Activated T-cell treated with anti-CD3 and anti-CD28 coated beads, Interleukin-2, amount 50 U/mL, for 48 hours (primary cell): ENCODE measurements around the gene TMEM151B.

Source experiments
- DNase-seq, 2 experiments: peaks; one replicate each; pipeline ENCODE4 v3.0.0-alpha.2; 2020

Gene TMEM151B

GRCh38 chr6:44233567-44234100 is 36.6 kb upstream of the TMEM151B start:
- DNase-seq: no peak

GRCh38 chr6:44234101-44235025 is 35.9 kb upstream of the TMEM151B start:
- peak in 1 of 2 experiments; percentile 43 for DNase-seq

DNA sequence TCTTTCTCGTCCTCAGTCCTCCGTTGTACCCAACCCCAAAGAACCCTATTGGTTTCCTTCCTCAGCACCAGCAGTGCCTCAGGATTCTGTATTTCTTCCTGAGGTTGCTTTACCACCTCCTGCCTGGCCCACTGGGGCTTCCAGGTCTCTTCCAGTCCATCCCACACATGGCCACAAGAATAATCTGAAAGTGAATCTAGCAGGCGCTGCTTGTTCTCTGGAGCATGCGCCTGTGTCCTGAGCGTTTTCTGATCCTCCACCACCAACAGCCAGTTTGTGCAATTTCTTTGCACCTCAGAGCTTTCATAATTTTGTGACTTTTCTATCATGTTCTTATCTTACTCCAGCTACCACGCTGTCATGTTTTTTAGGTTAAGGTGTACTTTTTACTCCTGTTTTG is 35.0 kb upstream of the TMEM151B start:
- no peak for DNase-seq

DNA sequence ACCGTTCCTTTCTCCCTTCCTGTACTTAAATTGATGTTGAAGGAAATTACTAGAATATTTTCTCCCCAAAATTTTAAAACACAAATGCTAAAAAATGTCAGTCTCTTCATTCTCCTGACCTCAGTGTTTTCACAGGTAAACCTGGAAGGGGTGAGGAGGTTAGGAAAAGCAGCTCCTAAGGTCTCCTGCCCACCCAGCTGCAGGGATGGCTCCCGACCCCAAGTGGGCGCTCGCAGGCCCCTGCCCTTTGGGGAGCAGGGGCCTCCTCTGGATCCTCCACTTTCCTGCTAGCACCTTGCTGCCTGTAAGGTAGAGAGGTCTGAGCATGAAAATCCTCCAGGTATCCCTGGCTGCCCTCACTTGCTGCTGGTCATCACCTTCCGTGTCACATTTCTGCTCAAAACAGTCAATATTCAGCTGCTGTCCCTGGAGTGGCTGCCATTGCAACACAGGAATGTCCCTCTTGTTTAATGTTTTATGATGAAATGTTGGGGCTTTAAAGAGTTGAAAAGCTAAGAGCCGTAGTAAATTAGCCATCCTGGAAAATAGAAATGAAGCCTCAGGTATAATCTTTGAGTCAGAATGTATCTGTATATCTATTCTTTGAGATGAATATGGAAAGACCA is 34.2 kb upstream of the TMEM151B start:
- DNase-seq: no peak

- DNase-seq: peak; percentile 83 to 84
These were observed 33.0 kb upstream of the TMEM151B start for GRCh38 chr6:44237021-44237812.

DNA sequence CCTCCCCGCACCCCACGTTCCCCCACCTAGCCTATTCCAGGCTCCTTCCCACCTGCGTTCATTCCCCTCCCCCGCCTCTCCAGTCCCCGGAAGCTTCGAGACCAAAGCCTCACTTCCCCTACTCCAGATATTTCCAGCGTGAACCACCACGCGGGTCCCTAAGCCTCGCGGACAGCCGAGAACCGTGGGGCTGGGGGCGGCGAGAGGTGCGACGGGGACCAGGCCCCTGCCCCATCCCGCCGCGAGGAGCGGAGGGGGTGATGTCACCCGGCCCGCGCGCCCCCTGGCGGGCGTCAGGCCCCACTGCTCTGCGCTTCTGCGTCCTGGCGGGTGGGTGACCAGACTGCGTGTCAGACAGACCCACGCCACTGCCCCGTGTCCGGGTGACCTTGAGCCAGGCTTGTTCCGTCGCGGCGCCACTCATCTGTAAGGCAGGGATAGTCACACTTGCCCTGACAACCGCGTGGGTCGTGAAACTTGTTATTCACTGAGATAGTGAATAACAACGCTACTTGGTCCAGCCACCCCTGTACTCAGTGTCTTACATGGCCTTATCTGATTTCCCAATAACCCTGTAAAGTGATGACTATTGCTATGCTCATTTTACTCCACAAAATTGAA is 32.3 kb upstream of the TMEM151B start:
- DNase-seq: peak; percentile 88 to 89

GRCh38 chr6:44238687-44239350 is 31.4 kb upstream of the TMEM151B start:
- DNase-seq: no peak

DNA sequence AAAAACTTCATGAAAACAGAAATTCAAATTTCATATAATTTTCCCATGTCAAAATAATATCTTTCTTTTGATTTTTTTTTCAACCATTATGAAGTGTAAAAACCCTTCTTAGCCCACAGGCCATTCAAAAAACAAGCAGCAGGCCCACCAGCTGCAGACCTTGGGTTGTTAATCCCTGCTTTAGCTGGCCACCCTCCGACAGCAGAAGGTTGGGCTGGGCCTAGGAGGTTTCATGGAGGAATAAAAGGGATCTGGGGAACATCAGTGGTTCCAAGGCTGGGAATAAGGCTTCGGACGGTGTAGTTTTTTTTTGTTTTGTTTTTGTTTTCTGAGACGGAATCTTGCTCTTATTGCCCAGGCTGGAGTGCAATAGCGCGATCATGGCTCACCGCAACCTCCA is 26.9 kb upstream of the TMEM151B start:
- DNase-seq: no peak

GRCh38 chr6:44245391-44245911 is 24.8 kb upstream of the TMEM151B start:
- DNase-seq: no peak

- DNase-seq: peak; percentile 91 to 94
These were observed 24.2 kb upstream of the TMEM151B start for GRCh38 chr6:44245912-44246662.

GRCh38 chr6:44246663-44247337 is 23.4 kb upstream of the TMEM151B start, which contains the start of gene HSP90AB1:
TSS of gene HSP90AB1 (plus strand) at chr6:44247101. CDS start at chr6:44248630, 1,529 bp downstream.
- DNase-seq: peak; percentile 97 to 98

- peak; percentile 87 to 90 for DNase-seq
These were observed 22.6 kb upstream of the TMEM151B start for GRCh38 chr6:44247338-44248302.

DNA sequence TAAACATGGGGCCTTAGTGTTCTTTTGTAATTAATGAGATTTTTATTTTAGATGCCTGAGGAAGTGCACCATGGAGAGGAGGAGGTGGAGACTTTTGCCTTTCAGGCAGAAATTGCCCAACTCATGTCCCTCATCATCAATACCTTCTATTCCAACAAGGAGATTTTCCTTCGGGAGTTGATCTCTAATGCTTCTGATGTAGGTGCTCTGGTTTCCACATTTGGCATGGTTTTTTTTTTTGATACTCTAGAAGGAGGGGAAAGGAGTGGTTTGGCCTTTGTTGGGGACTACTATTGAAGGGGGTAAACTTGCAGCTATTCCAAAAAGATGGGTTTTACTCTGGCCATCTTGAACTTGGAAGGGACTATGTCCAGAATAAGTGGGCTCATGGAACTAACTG is 21.7 kb upstream of the TMEM151B start:
- no peak for DNase-seq

DNA sequence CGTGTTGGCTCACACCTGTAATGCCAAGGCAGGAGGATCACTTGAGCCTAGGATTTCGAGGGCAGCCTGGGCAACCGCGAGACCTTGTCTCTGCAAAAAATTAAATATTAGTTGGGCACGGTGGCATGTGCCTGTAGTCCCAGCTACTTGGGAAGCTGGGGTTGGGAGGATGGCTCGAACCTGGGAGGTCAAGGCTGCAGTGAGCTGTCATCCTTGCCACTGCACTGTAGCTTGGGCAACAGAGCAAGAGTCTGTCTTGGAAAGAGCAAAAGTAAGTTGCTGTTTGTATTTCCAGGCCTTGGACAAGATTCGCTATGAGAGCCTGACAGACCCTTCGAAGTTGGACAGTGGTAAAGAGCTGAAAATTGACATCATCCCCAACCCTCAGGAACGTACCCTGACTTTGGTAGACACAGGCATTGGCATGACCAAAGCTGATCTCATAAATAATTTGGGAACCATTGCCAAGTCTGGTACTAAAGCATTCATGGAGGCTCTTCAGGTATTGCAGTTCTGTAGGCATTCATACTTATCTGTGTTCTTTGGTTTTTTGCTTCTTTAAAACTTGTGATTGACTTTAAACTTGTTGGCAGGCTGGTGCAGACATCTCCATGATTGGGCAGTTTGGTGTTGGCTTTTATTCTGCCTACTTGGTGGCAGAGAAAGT is 21.0 kb upstream of the TMEM151B start:
- DNase-seq: no peak

- DNase-seq: no peak
These were observed 20.1 kb upstream of the TMEM151B start for GRCh38 chr6:44250067-44250717.

- no peak for DNase-seq
These were observed 19.5 kb upstream of the TMEM151B start for GRCh38 chr6:44250718-44251123.

GRCh38 chr6:44251576-44252524 is 18.4 kb upstream of the TMEM151B start:
- no peak for DNase-seq
